Right forelimb (tissue), 1 donor: ENCODE data around the gene SYNJ2.

Source experiments
- DNase-seq: peaks from one replicate; pipeline ENCODE4 v3.0.0-alpha.2; 2018

SYNJ2 gene

DNA sequence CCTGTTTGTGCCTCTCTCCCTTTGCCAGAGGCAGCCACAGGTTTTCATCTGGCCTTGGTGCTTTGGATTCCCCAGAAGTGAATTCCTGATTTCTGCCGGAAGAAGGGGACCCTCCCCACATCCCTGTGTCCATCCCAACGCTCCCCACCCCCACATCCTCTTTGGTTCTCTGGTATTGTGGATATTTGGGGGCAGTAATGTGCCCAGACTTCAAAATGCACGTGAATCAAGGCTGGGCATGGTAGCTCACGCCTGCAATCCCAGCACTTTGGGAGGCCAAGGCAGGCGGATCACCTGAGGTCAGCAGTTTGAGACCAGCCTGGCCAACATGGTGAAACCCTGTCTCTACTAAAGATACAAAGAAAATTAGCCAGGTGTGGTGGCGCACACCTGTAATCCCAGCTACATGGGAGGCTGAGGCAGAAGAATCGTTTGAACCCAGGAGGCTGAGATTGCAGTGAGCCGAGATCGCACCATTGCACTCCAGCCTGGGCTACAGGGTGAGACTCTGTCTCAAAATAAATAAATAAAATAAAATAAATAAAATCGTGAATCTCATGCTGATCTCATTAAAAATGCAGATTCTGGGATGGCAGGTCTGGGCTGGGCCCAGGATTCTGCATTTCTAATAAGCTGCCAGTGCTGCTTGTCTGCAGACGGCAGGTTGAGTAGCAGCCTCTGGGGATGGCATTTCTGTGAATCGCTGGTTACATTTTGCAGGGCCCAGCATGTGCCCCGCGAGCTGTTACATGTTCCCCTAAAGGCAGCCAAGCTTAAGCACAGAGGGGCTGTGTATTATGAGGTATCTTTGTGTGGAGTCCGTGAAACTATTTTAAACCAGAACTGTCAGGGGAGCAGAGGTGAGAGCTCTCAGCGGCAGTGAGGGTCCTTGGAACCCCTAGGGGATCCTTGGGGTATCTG is 49.0 kb downstream of the SYNJ2 start:
- no peak for DNase-seq

DNA sequence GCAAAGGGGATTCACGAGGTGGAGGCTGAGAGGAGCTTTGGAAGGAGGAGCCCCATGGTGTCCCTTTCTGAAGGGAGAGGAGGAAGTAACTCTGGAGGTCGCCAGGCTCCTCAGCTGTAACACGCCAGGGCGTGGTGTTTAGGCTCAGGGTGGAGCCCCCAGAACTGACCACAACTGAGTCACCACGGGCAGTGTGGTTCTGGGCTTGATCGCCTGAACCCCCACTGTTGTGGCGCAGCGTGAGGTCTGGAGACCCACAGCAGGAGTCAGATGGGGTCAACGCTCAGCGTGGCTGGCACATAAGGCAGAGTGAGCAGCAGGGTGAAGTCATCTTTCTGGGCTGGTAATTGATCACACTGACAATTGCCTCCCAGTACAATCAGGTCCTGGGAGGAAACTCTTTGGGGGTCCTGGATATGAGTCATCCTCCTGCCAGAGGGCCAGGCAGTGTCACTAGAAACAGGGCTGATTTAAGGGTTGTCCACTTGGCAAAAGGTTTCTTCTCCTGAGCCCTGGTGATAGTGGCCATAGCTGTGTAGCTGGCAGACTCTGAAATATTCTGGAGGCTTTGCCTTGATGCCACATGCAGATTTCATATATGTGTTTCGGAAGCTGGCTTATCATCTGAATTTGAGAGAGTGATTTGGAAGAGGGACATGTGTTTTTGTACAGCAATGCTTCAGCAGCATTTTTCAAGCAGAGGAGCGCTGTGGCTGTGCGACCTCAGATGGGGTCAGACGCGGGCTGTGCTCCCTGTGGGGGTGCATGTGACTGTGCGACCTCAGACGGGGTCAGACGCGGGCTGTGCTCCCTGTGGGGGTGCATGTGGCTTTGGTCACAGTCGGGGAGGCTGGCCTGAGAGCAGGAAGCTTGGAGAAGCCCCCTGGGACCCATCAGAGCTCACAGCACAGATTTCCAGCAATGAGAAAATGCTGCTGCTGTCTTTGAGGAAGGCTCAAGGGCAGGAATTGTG is 50.0 kb downstream of the SYNJ2 start:
- DNase-seq: no peak

DNA sequence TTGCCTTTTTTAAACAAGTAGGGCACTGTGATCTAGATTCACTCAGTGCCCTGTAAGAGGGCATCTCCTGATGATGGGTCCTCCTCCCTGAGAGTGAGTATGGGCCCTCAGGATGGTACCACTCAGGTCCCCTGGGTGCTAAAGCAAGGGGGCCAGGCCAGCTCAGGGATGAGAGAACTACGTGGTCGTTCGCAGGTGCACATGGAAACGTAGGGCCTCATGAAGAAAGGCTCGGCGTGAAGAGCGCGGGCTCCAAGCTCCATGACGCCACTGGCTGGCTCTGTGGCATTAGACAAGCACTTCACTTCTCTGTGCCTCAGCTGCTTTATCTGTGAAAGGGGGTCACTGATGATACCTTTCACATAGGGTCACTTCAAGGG is 50.7 kb downstream of the SYNJ2 start:
- no peak for DNase-seq

DNA sequence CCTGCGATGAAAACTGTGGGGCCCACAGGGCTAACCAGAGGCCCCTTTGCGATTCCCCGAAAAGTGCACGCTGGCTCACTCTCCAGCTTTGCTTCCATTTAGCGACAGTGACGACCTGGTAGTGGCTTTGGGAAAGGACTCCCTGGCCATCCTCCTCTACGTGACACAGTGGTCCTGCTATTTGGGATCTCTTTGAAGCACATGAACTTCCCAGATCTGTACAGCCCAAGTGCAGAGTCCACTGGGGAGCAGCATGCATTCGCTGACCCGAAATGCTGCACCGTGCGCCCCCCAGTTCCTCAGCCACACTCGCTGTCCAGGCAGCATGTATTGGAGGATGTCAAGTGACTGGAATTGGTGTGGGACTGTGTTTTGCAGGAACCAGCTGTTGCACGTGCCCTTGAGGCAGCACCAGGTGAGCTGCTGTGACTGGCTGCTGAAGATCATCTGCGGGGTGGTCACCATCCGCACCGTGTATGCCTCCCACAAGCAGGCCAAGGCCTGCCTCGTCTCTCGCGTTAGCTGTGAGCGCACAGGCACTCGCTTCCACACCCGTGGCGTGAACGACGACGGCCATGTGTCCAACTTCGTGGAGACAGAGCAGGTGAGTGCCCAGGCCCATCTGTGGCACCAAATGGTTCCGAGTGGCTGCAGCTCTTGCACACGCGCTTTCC is 51.6 kb downstream of the SYNJ2 start:
- no peak for DNase-seq

DNA sequence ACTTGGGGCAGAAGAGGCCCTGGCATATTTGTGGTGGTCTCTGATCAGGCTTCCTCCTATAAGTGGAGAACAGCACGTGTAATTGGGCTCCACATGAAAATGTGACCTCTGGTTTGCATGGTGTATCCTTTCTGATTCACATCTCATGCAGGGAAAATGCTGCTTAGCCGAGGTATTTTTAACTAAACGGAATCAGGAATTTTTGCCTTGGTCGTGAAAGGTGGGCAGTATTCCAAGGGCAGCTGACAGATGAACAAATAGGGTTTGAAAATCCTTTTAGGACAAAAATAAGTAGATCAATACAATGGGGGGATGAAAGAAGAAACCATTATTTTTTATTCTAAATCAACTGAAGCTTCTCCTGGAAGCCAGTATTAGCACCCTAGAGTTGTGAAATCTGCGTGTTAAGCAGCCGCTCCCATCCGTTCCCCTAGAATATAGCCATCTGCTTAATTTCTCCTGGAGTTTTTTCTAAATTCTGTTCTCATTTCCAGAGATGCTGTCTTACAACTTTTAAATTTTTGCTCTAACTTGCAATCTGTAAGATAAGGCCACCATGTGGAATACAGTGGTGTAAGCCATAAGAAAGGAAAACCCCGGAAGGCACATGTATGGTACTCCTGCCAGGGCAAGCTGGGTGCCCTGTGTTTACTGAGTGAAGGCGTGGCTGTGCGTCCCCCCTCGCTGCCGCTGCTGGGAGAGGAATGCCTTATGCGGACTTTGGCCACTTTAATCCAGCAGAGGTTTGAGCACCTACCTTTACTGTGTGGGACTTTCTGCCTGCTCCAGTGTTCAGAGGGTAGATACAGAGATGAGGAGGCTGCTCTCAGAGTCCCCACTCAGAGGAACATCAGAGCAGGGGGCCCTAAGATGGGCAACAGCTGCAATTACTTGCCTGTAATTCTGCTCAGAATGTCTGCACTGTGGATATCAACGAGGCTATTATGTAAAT is 52.4 kb downstream of the SYNJ2 start:
- no peak for DNase-seq

DNA sequence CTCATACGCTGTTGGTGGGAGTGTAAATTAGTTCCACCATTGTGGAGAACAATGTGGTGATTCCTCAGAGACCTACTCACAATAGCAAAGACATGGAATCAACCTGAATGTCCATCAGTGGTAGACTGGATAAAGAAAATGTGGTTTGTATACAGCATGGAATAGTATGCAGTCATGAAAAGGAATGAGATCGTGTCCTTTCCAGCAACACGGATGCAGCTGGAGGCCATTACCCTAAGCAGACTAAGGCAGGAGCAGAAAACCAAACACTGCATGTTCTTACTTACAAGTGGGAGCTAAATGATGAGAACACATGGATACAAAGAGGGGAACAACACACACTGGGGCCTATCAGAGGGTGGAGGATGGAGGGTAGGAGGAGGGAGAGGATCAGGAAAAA is 54.6 kb downstream of the SYNJ2 start:
- no peak for DNase-seq

DNA sequence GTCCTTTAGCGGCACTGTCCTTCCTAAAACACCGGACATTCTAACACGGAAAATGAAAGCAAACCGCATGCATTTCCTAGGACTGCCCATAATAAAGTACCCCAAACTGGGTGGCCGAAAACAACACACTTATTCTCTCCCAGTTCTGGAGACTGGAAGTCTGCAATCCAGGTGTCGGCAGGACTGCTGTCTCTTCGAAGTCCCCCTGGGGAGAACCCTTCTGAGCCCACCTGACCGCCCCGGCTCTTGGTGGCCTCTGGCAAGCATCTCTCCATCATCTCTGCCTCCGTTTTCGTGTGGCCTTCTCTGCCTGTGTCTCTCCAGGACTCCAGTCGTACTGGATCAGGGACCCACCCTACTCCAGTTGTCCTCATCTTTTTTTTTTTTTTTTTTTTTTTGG is 55.4 kb downstream of the SYNJ2 start:
- no peak for DNase-seq

DNA sequence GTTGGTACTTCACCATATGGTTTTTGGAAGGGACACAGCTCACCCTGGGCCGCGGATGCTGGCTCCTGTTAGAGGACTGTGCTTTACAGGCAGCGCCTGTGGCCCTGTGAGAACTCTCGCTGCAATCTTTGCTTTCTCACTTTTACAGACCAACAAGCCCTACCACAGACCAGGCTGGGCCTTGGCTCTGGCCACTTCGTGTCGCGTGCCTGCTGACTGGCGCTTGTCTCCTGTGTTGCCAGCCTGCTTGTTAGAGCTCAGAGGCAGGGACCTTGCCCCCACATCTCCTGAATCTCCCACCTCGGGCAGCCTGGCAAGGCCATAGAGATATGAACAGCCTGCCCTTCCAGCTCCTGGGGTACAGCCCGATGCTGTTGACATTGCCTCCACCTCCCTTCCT is 56.1 kb downstream of the SYNJ2 start:
- DNase-seq: no peak

DNA sequence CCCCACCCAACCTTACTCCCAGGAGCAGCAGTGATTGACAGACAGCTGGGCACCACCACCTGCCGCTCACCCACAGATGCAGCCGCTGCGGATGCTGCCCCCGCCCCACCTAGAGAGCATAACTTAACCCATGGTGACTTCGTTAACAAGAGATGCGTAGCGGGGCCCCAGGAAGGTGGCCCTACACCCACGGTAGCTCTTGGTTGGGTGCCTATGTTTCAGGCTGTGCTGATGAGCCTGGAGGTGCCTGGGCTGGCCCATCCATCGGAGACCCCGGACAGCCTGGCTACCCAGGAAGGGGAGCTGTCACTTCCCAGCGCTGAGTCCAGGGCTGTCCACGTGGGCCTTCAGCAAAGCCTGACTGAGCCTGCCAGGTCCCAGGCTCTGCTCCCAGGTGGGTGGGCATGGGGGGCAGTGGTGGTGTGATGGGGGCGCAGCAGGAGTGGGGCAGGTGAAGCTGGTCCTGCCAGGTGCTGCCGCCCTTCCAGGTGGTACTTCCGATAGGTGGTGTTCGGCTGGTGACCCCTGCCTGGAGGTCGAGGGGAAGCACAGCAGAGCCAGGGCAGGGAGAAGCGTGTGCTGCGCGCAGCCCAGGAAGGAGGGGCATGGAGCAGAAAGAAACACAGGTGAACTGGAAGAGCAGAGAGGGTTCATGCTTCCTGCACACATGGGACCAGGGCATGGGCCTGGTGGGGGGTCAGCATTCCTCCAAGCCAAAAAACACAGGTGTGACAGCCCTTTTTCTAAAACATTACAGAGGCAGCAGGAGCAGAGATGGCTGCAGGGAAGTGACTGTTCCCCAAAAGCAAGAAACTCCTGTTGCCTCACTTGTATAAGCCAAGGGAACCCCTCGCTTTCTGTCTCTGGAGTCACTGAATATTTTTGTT is 56.9 kb downstream of the SYNJ2 start:
- no peak for DNase-seq

DNA sequence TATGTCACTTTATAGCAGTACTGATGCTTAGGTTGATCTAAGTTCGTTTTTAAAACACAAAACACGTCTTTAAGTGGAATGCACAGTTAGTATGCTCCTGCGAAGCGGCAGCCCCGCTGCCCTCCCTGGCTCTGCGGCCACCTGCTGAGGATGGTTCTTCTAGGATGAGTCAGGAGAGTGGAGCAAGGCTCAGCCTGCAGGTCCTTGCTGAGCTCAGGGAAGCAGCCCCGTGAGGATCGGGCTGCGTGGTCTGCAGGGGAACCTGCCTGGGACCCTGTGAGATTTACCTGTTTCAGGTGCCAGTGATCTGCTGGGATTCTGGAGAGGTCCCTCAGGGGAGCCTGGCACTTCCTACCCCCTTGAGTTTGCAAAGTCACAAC is 57.5 kb downstream of the SYNJ2 start:
- no peak for DNase-seq

DNA sequence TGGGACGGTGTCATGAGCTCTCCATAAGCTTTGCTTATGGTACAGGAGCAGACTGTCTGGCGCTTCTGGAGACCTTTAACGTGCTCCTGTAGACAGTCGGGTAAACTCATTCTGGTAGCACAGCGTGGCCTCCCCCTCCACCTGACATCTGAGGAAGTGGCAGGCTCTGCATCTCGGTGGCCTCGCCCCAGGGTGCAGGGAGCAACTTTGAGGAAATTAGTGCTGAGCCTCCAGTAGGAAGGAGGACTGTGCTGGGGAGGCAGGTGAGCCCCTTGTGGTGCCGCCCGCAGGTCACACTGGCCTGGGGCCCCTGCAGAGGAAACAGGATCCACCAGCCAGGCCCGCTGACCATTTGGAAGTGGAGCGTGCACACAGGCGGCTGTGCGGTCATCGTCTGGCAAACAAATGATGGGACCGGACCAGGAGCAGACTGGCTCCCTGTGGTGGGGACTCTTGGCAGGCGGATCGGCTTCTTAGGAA is 57.9 kb downstream of the SYNJ2 start:
- DNase-seq: no peak

DNA sequence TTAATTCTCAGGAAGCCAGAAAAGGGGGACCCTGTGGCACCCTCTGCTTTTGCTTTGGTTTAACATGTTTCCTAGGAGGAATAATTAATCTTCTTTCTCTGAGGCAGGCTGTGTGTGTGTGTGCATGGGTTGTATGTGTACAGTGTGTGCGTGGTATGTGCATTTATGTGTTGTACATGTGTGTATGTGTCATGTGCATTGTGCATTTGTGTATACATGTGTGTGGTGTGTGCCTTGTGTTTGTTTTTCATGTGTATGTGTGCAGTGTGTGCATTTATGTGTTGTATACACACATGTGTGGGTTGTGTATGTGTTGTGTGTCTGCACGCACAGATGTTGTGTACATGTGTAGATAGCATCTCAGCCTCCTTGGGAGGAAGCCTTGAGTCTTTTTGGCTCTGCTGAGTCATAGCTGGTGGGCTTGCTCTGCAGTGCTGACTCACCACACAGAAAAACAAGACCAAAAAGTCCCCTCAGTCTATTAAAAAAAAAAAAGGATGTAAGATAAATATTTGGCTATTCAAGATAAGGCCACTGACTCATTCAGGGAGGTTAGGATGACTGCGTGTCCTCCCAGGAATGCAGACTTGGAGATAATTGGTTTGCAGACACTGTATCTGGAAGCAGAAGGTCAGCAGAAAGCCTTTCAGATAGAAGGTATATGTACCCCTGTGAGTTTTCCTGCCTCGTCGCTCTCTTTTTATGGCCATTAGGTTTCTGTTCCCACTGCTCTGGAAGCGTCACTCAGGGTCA is 58.6 kb downstream of the SYNJ2 start:
- DNase-seq: no peak

DNA sequence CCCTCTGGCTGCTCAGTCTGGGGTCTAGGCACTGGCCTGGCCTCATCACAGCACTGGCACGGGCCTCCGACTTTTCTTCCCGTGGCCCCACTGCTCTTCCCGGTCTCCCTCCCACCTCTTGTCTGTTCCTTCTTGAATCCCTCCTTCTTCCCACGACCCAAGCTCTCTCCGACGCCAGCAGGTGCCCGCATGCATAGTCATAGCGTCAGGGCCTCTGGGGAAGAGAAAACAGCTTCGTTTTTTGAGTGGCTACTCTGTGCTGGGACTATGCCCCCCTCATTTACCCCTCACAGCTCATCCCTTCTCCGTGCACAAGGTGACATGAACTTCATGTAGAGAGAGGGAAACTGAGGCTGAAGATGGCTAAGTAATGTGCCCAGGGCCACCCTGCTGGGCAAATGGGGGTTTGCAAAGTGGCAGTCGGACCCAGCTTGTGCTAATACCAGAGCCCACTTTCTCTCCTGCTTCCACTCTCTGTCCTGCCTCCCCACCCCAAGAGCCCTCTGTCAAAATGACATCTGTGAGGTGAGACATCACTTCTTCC is 59.2 kb downstream of the SYNJ2 start:
- no peak for DNase-seq

DNA sequence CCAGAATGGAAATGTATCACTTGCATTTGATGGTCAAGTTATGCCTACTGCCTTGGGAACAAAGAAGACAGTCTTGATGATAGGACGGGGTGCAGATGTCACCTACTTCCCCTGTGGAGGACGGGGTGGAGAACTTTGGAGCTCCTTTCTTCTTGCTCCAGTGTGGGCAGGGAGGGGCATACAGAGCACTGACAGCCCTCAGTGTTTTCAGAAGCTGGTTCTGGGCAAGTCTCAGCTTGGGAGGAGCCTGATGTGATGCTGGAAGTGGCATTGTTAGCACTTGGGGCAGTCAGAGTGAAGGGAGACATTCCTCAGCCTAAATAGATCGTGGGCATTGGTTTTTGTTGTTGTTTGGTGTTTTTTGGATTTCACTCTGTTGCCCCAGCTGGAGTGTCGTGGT is 59.7 kb downstream of the SYNJ2 start:
- no peak for DNase-seq

DNA sequence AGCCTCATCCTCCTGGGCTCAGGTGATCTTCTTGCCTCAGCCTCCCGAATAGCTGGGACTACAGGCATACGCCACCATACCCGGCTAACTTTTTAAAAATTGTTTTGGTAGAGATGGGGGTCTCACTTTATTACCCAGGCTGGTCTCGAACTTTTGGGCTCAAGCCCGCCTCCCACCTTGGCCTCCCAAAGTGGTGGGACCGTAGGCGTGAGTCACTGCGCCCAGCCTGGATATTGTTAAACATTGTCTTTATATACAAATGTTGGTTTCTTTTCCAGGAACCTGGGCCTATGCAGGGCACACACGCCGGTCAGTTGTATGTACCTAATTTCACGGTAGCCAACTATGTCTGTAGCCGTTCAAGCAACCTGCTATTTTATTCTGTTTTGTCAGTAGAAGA is 60.1 kb downstream of the SYNJ2 start:
- DNase-seq: no peak

DNA sequence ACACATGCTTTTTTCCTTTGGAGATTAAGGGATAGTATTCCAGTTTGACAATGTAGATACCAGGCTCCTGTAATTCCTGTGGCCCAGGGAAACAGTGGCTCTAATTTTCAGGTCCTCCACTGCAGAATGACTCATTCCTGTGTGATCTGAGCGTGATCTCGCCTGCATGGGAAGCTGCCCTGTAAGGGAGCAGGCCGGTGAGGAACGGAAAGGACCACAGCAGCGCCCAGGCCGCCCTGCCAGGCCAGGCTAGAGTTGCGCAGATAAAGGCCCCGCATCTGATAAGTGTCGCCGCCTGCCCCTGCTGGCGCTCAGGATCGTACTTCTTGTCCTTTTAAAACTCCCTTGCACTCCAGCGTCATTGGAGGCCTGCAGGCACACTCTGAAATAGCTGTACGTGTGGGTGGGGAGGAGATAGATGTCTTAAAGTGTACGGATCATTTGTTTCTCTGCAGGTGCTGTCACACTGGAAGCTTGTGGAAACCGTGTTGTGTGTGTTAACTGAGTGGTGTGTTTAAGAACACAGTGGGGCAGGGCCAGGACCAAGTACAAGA is 60.7 kb downstream of the SYNJ2 start:
- no peak for DNase-seq

DNA sequence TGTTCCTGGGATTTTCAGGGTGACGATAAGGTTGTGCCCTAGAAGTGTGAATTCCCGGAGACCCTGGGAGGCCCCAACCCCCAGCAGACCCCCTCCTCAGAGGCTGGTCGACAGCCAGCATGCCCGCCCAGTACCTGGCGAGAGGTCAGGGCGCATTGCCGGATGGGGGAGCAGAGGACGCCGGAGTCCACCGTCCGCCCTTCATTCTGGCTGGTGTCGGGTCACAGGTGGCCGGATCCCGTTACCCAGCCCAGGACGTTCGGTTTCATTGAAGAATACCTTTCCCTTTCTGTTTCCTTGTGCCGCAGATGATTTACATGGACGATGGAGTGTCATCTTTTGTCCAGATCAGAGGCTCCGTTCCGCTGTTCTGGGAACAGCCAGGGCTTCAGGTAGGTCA is 61.3 kb downstream of the SYNJ2 start:
- no peak for DNase-seq

DNA sequence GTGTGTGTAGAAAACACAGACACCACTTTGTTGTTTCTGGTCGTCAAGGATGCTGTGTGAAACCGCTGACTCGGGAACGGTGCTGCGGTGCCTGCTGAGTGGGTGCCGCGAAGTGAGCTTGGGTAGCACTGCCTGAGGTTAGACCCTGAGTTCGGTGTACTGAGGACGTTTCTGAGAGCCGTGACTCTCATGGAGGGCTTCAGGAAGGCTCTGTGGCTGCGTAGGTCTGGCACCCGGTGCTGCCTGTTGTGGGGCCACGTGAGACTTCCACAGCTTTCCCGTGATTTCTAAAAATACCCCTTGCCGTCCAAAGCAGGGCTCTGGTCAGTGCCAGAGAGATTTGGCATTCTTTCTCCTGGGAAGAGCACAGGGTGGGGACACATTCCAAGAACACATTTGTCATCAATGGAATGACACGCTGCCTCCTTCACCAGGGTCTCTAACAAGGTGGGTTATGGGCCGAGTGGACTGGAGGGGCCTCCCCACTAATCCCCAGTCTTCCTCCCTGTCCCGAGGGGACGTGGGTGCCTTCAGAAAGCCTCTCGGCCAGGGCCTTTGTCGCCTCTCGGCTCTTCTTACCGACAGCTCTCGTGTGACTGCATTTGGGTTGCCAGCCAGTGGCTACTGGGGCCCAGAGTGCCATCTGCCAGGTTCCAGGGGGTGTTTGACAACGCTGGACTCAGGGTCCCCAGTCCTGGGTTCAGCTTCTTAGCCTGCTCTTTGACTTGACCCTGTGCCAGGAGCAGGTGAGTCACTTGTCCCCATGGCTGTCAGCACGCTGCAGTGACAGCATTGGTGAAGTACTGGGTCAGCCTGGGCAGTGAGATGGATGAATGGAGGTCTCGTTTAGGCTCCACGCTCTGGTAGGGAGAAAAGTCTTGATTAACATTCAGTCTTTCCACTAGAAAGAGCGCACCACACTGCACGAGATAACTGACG is 62.2 kb downstream of the SYNJ2 start:
- DNase-seq: no peak
